WTC11 (cell line): ENCODE data around the gene MACF1.

Experiments
- ZNF219 ChIP-seq: sonication (generic); formaldehyde crosslinking; IDR thresholded peaks from 2 replicates; pipeline ENCODE4 v1.8.0; 2023; ENCODE audit warnings: missing genetic modification reagents, mild to moderate bottlenecking, borderline replicate concordance
- TF ChIP-seq, protein P1 (sequence below): fragments of 250-450 bp; sonication (Bioruptor Pico); IDR thresholded peaks from 2 replicates; pipeline ENCODE4 v1.9.0; 2021; ENCODE audit warnings: mild to moderate bottlenecking, borderline replicate concordance
- TF ChIP-seq, protein P2 (sequence below): fragments of 200-600 bp; IDR thresholded peaks from 2 replicates; pipeline ENCODE4 v1.8.0; 2022; ENCODE audit warnings: antibody characterized with exemption
- TF ChIP-seq, protein P3 (sequence below): sonication (generic); formaldehyde crosslinking; IDR thresholded peaks from 2 replicates; pipeline ENCODE4 v1.8.0; 2022; ENCODE audit warnings: mild to moderate bottlenecking, missing genetic modification reagents

DNA sequence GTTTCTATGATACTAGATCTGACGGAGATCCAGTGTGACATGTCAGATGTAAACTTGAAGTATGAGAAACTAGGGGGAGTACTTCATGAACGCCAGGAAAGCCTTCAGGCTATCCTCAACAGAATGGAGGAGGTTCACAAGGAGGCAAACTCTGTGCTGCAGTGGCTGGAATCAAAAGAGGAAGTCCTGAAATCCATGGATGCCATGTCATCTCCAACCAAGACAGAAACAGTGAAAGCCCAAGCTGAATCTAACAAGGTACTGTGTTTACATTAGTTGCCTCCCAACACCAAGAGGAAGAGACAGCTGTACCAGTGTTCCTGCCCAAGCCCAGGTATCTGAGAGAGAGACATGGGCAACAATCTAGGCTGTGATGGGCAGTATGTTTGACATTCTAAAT lies 174.7 kb downstream of the MACF1 start:
- TF ChIP-seq, protein P1, sequence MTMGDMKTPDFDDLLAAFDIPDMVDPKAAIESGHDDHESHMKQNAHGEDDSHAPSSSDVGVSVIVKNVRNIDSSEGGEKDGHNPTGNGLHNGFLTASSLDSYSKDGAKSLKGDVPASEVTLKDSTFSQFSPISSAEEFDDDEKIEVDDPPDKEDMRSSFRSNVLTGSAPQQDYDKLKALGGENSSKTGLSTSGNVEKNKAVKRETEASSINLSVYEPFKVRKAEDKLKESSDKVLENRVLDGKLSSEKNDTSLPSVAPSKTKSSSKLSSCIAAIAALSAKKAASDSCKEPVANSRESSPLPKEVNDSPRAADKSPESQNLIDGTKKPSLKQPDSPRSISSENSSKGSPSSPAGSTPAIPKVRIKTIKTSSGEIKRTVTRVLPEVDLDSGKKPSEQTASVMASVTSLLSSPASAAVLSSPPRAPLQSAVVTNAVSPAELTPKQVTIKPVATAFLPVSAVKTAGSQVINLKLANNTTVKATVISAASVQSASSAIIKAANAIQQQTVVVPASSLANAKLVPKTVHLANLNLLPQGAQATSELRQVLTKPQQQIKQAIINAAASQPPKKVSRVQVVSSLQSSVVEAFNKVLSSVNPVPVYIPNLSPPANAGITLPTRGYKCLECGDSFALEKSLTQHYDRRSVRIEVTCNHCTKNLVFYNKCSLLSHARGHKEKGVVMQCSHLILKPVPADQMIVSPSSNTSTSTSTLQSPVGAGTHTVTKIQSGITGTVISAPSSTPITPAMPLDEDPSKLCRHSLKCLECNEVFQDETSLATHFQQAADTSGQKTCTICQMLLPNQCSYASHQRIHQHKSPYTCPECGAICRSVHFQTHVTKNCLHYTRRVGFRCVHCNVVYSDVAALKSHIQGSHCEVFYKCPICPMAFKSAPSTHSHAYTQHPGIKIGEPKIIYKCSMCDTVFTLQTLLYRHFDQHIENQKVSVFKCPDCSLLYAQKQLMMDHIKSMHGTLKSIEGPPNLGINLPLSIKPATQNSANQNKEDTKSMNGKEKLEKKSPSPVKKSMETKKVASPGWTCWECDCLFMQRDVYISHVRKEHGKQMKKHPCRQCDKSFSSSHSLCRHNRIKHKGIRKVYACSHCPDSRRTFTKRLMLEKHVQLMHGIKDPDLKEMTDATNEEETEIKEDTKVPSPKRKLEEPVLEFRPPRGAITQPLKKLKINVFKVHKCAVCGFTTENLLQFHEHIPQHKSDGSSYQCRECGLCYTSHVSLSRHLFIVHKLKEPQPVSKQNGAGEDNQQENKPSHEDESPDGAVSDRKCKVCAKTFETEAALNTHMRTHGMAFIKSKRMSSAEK (CRISPR knock-in tag): no peak
- TF ChIP-seq, protein P2, sequence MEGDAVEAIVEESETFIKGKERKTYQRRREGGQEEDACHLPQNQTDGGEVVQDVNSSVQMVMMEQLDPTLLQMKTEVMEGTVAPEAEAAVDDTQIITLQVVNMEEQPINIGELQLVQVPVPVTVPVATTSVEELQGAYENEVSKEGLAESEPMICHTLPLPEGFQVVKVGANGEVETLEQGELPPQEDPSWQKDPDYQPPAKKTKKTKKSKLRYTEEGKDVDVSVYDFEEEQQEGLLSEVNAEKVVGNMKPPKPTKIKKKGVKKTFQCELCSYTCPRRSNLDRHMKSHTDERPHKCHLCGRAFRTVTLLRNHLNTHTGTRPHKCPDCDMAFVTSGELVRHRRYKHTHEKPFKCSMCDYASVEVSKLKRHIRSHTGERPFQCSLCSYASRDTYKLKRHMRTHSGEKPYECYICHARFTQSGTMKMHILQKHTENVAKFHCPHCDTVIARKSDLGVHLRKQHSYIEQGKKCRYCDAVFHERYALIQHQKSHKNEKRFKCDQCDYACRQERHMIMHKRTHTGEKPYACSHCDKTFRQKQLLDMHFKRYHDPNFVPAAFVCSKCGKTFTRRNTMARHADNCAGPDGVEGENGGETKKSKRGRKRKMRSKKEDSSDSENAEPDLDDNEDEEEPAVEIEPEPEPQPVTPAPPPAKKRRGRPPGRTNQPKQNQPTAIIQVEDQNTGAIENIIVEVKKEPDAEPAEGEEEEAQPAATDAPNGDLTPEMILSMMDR: no peak
- no peak for TF ChIP-seq ZNF219 (CRISPR knock-in tag)
- TF ChIP-seq, protein P3, sequence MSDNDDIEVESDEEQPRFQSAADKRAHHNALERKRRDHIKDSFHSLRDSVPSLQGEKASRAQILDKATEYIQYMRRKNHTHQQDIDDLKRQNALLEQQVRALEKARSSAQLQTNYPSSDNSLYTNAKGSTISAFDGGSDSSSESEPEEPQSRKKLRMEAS (CRISPR knock-in tag): no peak
